OCI-LY1 (cell line): ENCODE results near the gene ACTL9.
"Not testable (repeated sequence)": the region's sequence is repeated elsewhere in the genome, so short reads cannot be mapped to it uniquely, and the experiment has no call there.

Experiments
- H2AFZ ChIP-seq: fragments of 200-600 bp; sonication (generic), shearing (Covaris generic); 2 replicates; pipeline ENCODE4 v1.6.0; 2014; ENCODE audit warnings: antibody characterized with exemption, mild to moderate bottlenecking, low read length
- H3F3A ChIP-seq: fragments of 200-600 bp; sonication (generic), shearing (Covaris generic); 2 replicates; pipeline ENCODE4 v1.6.0; 2014; ENCODE audit warnings: mild to moderate bottlenecking, antibody characterized with exemption, low read length, moderate library complexity; ENCODE audit not compliant: insufficient read depth
- H3K27ac ChIP-seq: fragments of 200-600 bp; sonication (generic); 2 replicates; pipeline ENCODE4 v1.5.1; 2014; ENCODE audit warnings: low read length, mixed run types, mild to moderate bottlenecking, low read depth; ENCODE audit not compliant: poor library complexity, severe bottlenecking
- H3K27me3 ChIP-seq: fragments of 200-600 bp; sonication (generic); 2 replicates; pipeline ENCODE4 v1.6.0; 2014; ENCODE audit warnings: antibody characterized with exemption, mild to moderate bottlenecking, low read length, moderate library complexity; ENCODE audit not compliant: insufficient read depth
- H3K36me3 ChIP-seq: fragments of 200-600 bp; sonication (generic); 2 replicates; pipeline ENCODE4 v1.6.1; 2014; ENCODE audit warnings: mild to moderate bottlenecking, antibody characterized with exemption, low read length, moderate library complexity, mixed read lengths; ENCODE audit not compliant: insufficient read depth
- H3K4me1 ChIP-seq: fragments of 200-600 bp; sonication (generic); 2 replicates; pipeline ENCODE4 v1.5.1; 2014; ENCODE audit warnings: mild to moderate bottlenecking, low read length, moderate library complexity; ENCODE audit not compliant: insufficient read depth, severe bottlenecking
- H3K4me2 ChIP-seq: fragments of 200-600 bp; sonication (generic), shearing (Covaris generic); 2 replicates; pipeline ENCODE4 v1.6.1; 2014; ENCODE audit warnings: low read length
- H3K4me3 ChIP-seq: fragments of 200-600 bp; sonication (generic); 2 replicates; pipeline ENCODE4 v1.5.1; 2014; ENCODE audit warnings: low read length, low read depth, mild to moderate bottlenecking, mixed read lengths; ENCODE audit not compliant: poor library complexity, severe bottlenecking
- H3K79me2 ChIP-seq: fragments of 200-600 bp; shearing (Covaris generic); 2 replicates; pipeline ENCODE4 v1.6.1; 2016; ENCODE audit warnings: mixed run types, low read length, mixed read lengths; ENCODE audit not compliant: insufficient read depth
- H3K9ac ChIP-seq: fragments of 200-600 bp; sonication (generic), shearing (Covaris generic); 2 replicates; pipeline ENCODE4 v1.6.1; 2014; ENCODE audit warnings: mild to moderate bottlenecking, low read length, mixed read lengths
- H3K9me2 ChIP-seq: fragments of 200-600 bp; sonication (generic), shearing (Covaris generic); 2 replicates; pipeline ENCODE4 v1.6.1; 2014; ENCODE audit warnings: low read depth, mild to moderate bottlenecking, low read length, mixed read lengths
- H3K9me3 ChIP-seq: fragments of 200-600 bp; shearing (Covaris generic); 2 replicates; pipeline ENCODE4 v1.6.1; 2014; ENCODE audit warnings: low read length, mixed read lengths
- H4K20me1 ChIP-seq: fragments of 200-600 bp; sonication (generic), shearing (Covaris generic); 2 replicates; pipeline ENCODE4 v1.6.0; 2016; ENCODE audit warnings: mild to moderate bottlenecking, low read length; ENCODE audit not compliant: insufficient read depth
- EZH2 ChIP-seq: fragments of 200-600 bp; sonication (generic), shearing (Covaris generic); IDR thresholded peaks from 2 replicates; pipeline ENCODE4 v1.8.0; 2017; ENCODE audit warnings: borderline replicate concordance, mixed run types, mild to moderate bottlenecking, antibody characterized with exemption, low read length, moderate library complexity, mixed read lengths
- TF ChIP-seq, protein P1 (sequence below): fragments of 200-600 bp; sonication (generic), shearing (Covaris generic); IDR thresholded peaks from 2 replicates; pipeline ENCODE4 v1.5.1; 2017; ENCODE audit warnings: mild to moderate bottlenecking, antibody characterized with exemption, low read length, moderate library complexity, mixed read lengths

ACTL9 gene

DNA sequence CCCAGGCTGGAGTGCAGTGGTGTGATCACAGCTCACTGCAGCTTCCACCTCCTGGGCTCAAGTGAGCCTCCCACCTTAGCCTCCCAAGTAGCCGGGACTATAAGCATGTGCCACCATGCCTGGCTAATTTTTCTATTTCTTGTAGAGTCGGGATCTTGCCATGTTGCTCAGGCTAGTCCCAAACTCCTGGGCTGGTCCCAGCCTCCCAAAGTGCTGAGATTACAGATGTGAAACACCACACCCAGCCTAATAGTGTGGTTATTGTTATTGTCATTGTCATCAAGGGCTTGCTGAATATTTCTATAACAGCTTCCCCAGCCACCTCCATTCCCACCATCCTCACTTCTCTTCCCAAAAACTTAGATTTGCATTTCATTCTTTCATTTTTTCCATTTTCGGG lies 25.7 kb upstream of the ACTL9 start:
- no peak overlapping the region for H3K4me3 ChIP-seq
- no peak overlapping the region for H3K4me2 ChIP-seq
- H4K20me1 ChIP-seq: no peaks in the 10 kb centered on the region
- H3K27me3 ChIP-seq: no peaks in the 10 kb centered on the region
- H2AFZ ChIP-seq: no peak overlapping the region
- no peaks in the 10 kb centered on the region for H3F3A ChIP-seq
- H3K79me2 ChIP-seq: no peaks in the 10 kb centered on the region
- H3K36me3 ChIP-seq: no peaks in the 10 kb centered on the region
- TF ChIP-seq, protein P1, sequence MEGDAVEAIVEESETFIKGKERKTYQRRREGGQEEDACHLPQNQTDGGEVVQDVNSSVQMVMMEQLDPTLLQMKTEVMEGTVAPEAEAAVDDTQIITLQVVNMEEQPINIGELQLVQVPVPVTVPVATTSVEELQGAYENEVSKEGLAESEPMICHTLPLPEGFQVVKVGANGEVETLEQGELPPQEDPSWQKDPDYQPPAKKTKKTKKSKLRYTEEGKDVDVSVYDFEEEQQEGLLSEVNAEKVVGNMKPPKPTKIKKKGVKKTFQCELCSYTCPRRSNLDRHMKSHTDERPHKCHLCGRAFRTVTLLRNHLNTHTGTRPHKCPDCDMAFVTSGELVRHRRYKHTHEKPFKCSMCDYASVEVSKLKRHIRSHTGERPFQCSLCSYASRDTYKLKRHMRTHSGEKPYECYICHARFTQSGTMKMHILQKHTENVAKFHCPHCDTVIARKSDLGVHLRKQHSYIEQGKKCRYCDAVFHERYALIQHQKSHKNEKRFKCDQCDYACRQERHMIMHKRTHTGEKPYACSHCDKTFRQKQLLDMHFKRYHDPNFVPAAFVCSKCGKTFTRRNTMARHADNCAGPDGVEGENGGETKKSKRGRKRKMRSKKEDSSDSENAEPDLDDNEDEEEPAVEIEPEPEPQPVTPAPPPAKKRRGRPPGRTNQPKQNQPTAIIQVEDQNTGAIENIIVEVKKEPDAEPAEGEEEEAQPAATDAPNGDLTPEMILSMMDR: no peak
- no peak for TF ChIP-seq EZH2
- H3K4me1 ChIP-seq: no peaks in the 10 kb centered on the region
- H3K27ac ChIP-seq: no peak overlapping the region
- H3K9me3 ChIP-seq: no peaks in the 10 kb centered on the region
- H3K9ac ChIP-seq: no peak overlapping the region
- no peaks in the 10 kb centered on the region for H3K9me2 ChIP-seq

DNA sequence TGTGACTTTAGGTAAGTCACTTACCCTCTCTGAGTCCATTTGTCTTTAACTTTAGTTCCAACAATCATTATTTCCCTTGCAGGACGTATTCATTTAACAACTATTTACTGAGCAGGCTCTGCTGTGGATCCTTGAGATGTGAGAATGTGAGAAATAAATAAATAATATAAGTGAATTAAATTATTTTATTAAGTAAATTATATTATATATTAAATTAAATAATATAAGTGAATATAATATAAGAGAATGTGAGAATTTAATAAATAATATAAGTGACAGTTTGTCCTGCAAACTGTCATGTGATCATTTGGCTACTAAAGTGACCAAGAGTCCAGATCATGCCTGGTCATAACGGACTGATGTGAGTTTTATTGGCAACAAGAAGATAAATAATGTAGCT lies 23.4 kb upstream of the ACTL9 start:
- no peak overlapping the region for H3K27ac ChIP-seq
- H3F3A ChIP-seq: no peaks in the 10 kb centered on the region
- no peaks in the 10 kb centered on the region for H3K36me3 ChIP-seq
- no peak overlapping the region for H2AFZ ChIP-seq
- no peaks in the 10 kb centered on the region for H3K9me3 ChIP-seq
- no peaks in the 10 kb centered on the region for H3K79me2 ChIP-seq
- H3K9ac ChIP-seq: no peak overlapping the region
- H3K4me1 ChIP-seq: no peaks in the 10 kb centered on the region
- H3K9me2 ChIP-seq: no peaks in the 10 kb centered on the region
- H4K20me1 ChIP-seq: no peaks in the 10 kb centered on the region
- H3K27me3 ChIP-seq: no peaks in the 10 kb centered on the region
- H3K4me3 ChIP-seq: no peak overlapping the region
- no peak for TF ChIP-seq EZH2
- TF ChIP-seq, protein P1: no peak
- no peak overlapping the region for H3K4me2 ChIP-seq

DNA sequence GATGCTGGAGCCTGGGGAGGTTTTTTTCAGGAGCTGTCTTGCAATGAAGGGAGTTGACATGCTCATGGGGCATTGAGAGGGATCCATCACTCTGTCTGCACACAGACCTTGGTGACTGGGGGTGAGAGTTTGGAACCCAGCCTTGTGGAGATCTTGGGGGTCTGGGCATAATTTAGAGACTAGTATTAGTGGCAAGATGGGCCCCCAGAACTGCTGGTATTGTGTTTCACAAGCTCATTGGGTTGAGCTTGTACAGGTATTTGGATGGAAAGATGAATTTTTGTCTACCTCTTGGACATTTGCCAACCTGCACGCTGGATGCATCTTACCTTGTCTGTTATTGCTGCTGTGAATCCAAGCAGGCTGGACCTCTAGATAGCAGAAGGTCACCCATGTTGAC lies 22.7 kb upstream of the ACTL9 start, which contains the start of gene OR2Z1:
TSS of gene OR2Z1 (plus strand) at position 301 of the 400 bp plus-strand sequence. CDS start 9,395 bp downstream, outside the sequence.
- H3K9me3 ChIP-seq: no peaks in the 10 kb centered on the region
- no peaks in the 10 kb centered on the region for H3K9me2 ChIP-seq
- no peak within 1 kb of the TSS for H3K9ac ChIP-seq
- H3K4me1 ChIP-seq: no peaks in the 10 kb centered on the region
- H3K4me3 ChIP-seq: no peak within 1 kb of the TSS
- no peaks in the 10 kb centered on the region for H3K79me2 ChIP-seq
- TF ChIP-seq EZH2: no peak
- TF ChIP-seq, protein P1: no peak
- no peaks in the 10 kb centered on the region for H4K20me1 ChIP-seq
- no peak within 1 kb of the TSS for H2AFZ ChIP-seq
- H3K4me2 ChIP-seq: no peak within 1 kb of the TSS
- no peak within 1 kb of the TSS for H3K27ac ChIP-seq
- no peaks in the 10 kb centered on the region for H3K27me3 ChIP-seq
- H3K36me3 ChIP-seq: no peaks in the 10 kb centered on the region
- no peaks in the 10 kb centered on the region for H3F3A ChIP-seq

DNA sequence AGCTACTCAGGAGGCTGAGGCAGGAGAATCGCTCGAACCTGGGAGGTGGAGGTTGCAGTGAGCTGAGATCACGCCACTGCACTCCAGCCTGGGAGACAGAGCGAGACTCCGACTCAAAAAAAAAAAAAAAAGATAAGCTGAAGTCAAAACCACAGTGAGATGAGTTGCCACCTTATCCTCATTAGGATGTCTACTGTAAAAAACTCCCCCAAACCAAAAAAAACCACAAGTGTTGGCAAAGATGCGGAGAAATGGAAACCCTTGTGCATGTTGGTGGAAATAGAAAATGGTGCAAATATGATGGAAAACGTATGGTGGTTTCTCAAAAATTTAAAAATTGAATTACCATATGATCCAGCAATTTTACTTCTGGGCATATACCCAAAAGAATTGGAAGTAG lies 11.7 kb upstream of the ACTL9 start:
- not testable (repeated sequence) for H3K36me3 ChIP-seq, H3K27me3 ChIP-seq, H3K9me2 ChIP-seq, H3K9me3 ChIP-seq, H4K20me1 ChIP-seq, H3K4me2 ChIP-seq, H2AFZ ChIP-seq, H3K27ac ChIP-seq, H3F3A ChIP-seq, H3K4me3 ChIP-seq, H3K9ac ChIP-seq, H3K79me2 ChIP-seq, H3K4me1 ChIP-seq
